ENCODE measurements around the gene RPL7A.
"Not testable (repeated sequence)": the region's sequence is repeated elsewhere in the genome, so short reads cannot be mapped to it uniquely, and the experiment has no call there.

The RPL7A gene

DNA sequence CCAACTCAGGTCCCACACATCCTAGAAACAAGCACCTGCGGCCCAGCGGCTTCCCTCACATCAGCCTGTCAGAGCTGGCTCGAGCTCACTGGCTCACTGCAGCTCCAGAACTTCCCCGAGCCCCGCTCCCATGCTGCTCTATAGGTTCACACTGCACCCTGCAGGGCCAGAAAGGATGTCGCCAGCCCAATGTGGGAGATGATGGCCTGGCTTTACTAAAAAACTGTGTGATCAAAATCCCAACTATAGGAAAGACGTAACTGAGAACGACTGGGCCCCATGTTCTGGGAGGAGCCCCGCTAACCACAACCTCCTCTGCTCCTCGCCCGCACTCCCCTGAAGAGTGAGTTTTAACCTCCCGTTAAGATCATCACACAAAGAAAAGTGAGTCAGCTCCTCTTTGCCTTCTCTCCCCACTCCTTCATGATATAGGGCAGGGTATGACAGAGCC, 23.3 kb downstream of the RPL7A start:
- DNase-seq = no peak

DNA sequence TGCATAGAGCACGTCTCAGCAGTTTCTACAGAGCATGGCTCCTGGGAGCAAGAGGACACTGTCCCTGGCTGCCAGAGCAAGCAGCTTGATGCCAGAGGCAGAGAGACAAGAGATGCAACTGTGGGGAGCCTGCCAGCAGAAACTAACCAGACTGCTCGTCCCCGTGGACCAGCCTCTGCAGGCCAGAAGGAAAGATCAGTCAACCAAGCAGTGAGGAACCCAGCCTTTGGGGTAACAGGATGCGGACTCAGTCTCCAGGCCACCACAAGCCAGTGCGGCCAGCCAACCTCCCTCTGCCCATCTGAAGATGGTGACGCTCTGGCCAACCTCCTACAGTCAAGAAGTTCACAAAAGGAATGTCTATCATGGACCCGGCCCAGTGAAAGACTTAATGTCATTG, 24.1 kb downstream of the RPL7A start:
- no peak for DNase-seq

DNA sequence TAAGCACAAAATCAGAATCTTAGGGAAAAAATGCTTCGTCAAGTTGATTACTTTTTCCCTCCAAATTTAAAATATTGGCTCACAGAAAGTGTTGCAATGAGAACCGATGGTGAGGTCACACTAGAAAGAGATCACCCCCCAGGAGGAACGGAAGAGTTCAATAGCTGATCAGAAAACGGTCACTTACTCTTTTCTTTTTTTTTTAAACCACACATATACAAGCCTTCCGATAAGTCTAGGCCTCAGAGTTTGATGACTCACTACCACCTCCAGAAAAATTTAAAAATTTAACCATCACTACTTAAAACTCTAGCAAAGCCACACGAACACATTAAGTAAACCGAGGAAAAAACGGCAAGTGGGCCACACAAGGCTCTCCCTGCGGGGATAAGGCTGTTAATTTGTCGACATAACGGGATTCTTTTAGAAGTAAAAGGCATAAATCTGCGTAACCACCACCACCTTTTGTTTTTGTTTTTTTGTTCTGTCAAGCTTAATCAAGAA, 26.6 kb downstream of the RPL7A start:
- DNase-seq = no peak

DNA sequence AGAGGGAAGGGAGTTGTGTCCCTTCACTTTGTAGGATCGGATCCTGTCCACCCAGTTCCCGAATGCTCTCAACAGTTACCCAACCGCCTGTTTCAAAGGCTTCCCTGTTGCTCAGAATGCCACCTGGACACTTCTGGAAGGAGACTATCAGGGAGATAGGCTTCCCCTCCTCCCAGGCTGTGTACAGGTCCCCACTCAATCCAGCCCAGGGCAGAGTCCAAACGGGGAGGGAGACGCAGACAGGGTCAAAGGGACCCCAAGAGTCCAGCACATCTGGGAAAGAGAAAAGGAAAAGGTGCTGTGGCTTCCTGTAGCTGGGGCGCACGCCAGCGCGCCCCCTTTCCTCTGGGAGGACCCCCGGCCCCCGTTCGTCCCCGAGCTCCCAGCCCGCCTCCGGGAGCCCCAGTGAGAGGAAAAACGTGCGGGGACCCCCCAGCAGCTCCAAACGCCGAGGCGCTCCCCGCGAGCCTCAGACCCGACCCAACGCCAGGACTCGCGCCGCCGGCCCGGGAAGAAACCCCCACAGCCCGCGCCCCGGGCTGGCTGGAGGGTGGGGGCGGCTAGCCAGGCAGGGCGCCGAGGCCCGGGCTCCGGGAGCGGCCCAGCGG, 27.2 kb downstream of the RPL7A start:
- peak; percentile 23 for DNase-seq

DNA sequence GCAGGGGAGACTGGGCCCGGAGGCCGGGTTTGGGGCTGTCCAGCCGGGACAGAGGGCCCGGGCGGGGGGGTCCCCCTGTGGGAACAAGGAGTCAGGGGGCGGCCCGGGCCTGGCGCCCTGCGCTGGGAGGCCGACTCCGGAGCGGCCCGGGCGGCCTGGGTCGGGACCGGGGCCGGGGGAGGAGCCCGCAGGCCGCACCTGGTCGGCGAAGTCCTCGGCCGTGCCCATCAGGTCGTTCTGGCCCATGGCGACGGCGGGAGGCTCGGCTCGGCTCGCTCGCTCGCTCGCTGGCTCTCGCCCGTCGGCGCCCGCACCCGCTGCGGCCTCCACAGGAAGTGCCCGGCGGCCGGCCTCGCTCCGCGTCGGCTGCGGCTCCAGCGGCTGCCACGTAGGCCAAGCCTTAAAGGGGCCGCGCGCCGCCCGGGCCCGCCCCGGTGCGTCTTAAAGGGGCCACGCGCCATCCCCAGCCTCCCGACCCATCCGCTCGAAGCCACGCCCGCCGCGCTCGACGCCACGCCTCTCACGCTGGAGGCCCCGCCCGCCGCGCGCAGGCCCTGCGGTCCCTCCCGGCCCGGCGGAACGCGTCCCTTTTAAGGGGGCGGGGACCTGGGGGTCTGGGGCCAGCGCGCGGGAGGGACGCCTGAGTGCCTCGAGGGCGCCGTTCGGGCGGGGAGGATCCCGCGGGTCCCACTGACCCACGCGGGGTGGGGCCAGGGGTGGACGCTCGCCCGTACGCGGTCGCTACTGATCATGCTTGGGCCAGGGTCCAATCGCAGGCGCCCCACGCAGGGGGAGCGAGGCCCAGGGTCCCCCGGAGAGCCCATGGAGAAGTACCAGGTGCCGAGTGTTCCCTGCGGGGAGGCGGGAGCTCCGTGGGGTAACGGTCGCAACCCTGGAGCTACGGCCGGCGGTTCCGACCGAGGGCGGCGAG, 28.0 kb downstream of the RPL7A start, which contains the start of the genes STKLD1 and SURF4:
STKLD1 (plus strand) TSS at position 643 of the 931 bp plus-strand sequence; CDS start at position 751, 108 bp downstream.
SURF4 (minus strand) TSS at position 337 of the 931 bp plus-strand sequence; CDS start at position 246, 91 bp downstream.
- peak; percentile 92 for DNase-seq

DNA sequence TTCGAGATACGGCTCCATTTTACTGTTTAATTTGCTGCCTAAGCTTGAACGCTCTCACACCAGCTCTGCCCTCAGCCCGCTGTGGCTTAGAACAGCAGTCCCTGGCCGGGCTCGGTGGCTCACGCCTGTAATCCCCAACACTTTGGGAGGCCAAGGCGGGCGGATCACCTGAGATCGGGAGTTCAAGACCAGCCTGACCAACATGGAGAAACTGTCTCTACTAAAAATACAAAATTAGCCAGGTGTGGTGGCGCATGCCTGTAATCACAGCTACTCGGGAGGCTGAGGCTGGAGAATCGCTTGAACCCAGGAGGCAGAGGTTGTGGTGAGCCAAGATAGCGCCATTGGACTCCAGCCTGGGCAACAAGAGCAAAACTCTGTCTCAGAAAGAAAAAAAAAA, 29.3 kb downstream of the RPL7A start:
- not testable (repeated sequence) for DNase-seq

DNA sequence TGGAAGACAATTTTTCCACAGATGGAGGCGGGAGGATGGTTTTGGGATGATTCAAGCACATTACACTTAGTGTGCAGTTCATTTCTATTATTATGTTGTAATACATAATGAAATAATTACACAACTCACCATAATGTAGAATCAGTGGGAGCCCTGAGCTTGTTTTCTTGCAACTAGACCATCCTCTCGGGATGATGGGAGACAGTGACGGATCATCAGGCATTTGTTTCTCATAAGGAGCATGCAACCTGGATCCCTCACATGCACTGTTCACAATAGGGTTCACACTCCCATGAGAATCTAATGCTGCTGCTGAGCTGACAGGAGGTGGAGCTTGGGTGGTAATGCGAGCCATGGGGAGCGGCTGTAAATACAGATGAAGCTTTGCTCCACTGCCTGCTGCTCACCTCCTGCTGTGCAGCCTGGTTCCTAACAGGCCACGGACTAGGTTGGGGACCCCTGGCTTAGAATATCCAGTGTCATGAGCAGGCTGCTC, 29.8 kb downstream of the RPL7A start:
- DNase-seq = no peak

DNA sequence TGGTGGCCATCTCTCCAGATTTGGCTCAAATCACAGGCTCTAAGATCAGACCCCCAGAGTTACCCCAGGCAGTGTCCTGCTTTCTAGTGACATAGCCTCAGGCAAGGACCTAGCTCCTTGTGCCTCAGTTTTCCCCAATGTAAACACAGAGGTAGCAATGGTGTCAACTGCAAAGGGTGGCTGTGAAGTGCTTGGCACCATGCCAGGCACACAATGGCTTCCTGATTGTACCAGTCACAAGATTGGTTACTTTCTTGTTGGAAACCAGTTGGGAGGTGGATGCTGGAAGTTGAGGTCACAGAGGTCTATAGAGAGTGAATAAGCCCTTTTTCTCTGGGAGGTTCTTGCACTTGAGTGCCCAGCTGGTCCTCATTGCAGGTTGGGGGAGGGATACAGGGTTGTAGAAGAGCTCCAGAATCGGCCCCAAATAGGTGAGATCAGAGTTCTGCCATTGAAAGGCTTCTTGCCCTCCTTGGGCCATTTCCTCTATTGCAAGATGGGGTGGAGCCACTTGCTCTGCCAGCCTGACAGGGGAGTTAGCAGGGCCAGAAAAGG, 30.5 kb downstream of the RPL7A start:
- no peak for DNase-seq

DNA sequence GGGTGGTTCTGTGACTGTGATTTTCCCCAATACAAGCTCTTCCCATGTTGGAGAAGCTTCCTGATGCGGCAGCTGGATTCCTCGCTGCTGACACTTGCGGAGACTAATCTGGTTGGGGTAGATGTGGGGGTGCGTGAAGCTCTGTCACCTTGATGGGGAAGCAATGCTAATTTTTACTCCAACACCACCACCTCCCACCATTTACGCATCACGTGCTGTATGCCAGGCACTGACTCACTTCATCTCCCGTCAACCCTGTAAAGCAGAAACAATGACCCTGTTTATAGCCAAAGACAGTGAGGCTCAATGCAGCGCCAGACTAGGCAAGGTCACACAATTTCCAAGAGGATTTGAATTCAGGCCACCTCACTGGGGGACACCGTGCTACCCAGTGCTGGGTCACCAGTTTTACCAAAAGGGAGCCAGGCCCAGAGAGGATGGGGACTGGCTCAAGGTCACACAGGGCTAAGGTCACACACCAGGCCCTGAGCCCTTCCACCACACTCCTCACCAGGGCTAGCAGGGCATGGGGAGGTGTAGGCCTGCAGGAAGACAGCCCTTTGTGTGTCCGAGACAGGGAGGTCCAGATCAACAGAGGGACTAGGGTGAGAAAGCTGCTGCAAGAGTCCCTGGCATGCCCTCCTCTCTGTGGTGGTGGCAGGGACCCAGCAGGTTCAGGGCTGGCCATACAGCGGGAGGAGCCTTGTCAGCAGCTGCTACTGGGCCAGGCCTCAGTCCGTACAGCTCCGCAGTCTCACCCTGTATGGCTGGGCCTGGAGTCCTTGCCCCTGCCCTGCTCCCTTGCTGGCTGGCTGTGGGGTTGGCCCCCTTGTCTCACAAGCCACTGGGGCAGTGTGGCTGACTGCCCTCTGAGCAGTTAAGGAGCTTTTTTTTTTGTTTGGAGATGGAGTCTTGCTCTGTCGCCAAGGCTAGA, 31.4 kb downstream of the RPL7A start:
- DNase-seq = no peak

DNA sequence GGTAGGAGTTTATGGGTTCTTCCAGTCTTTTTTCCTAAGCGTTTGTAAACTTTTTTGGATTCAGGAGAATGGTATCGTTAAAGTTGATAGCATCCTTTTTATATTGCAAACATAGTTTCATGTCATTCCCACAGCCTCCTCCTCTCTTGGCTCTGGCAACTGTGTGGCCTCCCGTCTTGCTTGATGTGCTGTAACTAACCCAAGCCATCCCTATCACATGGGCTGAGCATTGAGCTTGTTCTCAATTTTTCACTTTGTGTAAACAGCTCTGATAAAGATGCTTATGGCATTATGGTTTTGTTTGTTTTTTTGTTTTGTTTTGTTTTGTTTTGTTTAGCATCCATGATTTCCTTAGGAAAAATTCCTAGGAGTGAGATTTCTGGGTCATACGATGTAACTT, 32.7 kb downstream of the RPL7A start:
- no peak for DNase-seq

DNA sequence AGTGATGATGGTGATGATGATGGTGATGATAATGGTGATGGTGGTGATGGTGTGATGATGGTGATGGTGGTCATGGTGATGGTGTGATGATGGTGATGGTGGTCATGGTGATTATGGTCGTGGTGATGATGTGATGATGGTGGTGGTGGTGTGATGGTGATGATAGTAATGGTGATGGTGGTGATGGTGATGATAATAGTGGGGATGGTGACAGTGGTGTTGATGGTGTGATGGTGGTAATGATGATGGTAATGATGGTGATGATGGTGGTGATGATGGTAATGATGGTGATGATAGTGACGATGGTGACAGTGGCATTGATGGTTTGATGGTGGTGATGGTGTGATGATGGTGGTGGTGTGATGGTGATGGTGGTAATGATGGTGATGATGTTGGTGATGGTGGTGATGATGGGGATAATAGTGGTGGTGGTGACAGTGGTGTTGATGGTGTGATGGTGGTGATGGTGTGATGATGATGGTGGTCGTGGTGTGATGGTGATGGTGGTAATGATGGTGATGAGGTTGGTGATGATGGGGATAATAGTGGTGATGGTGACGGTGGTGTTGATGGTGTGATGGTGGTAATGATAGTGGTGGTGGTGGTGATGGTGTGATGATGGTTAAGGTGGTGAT, 34.6 kb downstream of the RPL7A start:
- DNase-seq = no peak

DNA sequence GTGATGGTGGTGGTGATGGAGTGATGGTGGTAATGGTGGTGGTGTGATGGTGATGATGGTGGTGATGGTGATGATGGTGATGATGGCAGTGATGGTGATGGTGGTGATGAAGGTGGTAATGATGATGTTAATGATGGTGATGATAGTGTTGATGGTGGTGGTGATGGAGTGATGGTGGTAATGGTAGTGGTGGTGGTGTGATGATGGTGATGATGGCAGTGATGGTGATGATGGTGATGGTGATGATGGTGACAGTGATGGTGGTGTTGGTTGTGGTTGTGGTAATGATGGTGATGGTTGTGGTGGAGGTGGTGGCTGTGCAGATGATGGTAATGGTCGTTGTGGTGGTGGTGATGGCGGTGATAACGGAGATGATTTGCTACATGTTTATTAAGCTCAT, 35.4 kb downstream of the RPL7A start:
- no peak for DNase-seq

DNA sequence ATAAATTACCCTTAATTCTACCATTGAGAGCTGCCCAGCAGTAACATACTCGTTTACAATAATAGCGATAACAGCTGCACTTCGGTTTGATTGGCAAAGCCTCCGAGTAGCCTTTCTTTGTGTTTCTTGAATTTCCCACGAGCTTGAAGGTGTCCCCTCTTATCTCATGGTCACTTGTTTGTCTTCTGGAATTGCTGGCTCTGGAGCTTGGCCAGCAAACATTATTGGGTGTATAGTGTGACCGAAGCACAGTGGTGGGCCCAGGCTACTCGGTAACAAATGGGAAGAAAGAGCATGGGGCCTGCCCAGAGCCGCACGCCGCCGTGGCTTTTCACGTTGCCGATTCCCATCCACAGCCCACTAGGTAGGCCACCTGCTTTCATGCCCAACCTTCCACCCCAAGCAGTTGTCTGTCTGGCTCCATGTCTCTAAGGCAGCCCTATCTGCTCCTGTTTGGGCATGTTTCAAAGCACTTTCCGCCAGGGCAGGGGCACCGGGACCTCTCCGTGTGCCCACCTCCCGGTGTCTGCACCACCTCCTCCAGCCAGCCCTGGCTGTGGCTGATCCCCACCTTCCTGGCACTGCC, 36.8 kb downstream of the RPL7A start:
- no peak for DNase-seq

DNA sequence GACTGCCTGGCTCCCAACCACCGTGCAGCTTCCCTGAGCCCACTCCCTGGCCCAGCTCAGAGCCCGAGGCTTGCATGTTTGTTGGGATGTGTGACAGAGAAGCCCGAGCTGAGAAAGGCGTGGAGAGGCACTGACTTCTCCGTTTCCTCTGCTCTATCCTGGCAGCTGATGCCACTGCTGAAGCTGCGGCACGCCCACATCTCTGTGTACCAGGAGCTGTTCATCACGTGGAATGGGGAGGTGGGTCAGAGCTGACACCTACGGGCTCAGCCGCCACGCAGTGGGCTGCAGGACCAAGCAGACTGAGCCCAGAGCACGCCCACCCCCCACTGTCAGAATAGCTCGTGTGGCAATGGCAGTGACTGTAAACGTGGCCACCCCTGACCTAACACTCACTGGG, 37.4 kb downstream of the RPL7A start:
- DNase-seq = no peak

DNA sequence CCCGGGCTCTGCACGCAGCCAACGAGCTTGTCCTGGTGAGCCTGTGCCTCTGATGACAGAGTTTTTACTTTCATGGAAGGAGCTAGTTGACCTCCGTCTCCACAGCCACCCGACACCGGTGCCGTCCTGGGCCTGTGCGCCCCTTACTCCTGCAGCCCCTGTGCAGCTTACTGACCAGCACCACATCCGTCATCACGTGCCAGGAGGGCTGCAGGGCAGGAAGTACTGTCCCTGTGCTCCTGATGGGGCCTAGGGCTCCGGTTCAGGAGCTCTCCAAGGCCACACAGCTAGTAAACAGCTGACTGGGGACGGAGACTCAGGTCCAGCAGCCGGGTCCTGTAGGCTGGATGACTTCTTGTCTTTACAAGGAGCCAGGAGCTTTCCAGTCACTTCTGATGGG, 38.3 kb downstream of the RPL7A start:
- no peak for DNase-seq

DNA sequence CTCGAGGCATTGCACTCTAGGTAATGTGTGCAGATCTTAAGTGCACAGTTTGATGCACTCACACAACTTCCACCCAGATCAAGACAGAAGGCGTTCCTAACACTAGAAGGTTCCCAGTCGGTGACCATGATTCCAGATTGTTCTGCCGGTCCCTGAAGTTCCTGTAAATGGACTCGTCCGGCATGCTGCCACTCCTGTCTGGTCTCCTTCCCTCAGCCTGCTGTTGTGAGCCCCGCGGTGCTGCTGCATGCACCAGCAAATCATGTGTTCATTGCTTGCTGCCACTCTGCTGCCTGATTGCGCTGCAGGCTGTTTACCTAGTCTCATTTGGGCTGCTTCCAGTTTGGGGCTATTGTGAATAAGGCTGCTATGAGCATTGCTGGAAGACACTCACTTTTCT, 39.7 kb downstream of the RPL7A start:
- peak; percentile 45 for DNase-seq

DNA sequence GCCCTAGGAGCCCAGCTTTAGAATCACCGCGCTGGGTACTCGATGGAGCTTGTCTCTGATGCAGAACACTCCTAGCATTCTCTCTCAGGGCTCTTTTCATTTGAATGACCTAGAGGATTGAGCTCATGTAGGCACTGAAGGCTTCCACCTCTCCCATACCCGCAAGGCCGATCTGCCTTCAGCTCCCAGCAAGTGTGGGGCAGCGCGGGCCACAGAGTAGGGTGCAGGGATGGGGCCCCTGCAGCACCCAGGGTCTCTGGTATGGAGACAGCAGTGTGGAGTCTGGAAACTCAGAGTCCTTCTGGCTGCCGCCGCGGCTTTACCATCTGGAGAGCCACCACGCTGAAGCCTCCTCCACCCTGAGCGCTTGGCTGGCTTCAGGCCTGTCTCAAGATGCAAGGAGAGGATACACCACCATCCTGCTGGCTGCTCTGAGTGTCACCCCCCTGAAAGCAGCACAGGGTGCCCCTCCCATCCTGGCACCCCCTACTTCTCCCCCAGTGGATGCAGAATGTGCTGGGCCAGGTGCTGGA, 41.1 kb downstream of the RPL7A start:
- no peak for DNase-seq

DNA sequence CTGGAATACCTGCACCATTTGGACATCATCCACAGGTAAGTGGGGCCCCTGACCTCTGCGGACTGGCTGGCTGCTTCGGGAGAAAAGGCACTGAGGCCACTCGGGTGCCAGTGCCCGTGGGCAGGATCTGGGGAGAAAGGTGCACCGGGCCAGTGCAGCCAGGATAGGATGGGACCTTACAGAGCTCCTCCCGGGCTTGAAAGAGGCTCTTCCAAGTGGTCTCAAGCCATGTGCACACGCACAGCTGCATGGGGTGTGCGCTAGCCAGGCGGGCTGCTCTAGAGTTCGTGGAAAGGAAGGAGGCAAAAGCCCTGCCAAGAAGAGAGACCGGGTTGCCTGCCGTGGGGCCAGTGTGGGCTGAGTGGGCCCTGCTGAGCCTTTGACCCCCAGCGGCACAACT, 41.5 kb downstream of the RPL7A start:
- DNase-seq = no peak

DNA sequence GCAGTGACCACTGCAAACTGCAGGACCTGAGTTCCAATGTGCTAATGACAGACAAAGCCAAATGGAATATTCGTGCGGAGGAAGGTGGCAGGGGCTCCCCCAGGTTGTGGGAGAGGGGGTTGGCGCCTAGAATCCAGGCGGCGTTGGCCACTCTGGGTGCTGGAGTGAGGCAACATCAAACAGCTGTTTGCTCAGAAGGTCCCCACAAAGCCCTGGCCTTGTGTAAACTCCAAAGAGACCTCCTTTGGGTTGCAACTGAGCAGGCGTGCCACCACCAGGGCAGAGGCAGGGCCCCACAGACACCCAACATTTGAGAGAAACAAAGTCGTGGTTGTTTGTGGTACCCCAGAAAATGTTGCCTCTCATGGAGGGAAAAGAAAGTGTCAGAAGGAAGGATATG, 42.7 kb downstream of the RPL7A start:
- DNase-seq = no peak

DNA sequence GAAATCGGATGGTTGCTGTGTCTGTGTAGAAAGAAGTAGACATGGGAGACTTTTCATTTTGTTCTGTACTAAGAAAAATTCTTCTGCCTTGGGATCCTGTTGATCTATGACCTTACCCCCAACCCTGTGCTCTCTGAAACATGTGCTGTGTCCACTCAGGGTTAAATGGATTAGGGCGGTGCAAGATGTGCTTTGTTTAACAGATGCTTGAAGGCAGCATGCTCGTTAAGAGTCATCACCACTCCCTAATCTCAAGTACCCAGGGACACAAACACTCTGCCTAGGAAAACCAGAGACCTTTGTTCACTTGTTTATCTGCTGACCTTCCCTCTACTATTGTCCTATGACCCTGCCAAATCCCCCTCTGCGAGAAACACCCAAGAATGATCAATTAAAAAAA, 43.4 kb downstream of the RPL7A start:
- DNase-seq = not testable (repeated sequence)

DNA sequence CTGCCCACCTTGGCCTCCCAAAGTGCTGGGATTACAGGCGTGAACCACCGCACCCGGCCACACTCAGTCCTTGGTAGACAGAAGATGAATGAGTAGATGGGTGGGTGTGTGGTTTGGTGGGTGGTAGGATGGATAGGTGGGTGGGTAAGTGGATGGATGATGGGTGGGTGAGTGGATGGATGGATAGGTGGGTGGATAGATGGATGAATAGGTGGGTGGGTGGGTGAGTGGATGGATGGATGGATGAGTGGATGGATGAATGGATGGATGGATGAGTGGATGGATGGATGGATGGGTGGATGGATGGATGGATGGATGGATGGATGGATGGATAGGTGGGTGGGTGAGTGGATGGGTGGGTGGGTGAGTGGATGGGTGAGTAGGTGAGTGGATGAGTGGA, 44.3 kb downstream of the RPL7A start:
- not testable (repeated sequence) for DNase-seq

Data from NCI-H146 (cell line).